ENCODE data around the gene LPCAT3. TPM values are rescaled to one million over a fixed set of nuclear protein-coding genes. Genes with fewer than 3 reads are reported as not detected.

Gene LPCAT3
- total and polyA plus RNA-seq, 5 experiments from 2014 or later = 17.0 to 22.7 (median 18.5) TPM

DNA sequence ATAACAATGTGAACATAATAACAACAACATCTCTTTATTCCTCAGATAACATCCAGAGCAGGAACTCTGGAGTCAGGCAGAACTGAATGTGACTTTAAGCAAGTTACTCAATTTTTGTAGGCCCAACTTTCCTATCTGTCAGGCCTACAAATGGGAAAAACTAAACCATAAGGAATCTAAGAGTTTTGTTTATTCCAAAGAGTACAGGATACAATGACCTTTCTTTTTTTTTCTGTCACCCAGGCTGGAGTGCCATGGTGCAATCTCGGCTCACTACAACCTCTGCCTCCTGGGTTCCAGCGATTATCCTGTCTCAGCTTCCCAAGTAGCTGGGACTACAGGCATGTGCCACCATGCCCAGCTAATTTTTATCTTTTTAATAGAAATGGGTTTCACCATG, 9.4 kb downstream of the LPCAT3 start:
- H3K27me3 Mint-ChIP-seq = no peaks in the 10 kb centered on the region
- no peak for DNase-seq
- no peaks in the 10 kb centered on the region for H3K9me3 Mint-ChIP-seq
- POLR2A ChIA-PET = no interaction called here
- no peak overlapping the region for H3K4me3 Mint-ChIP-seq
- ATAC-seq = no peak
- H3K4me1 Mint-ChIP-seq = peaks cover 16 to 33% (median 24%) of the 10 kb centered on the region in 4 donors
- peak overlapping the region in 1 of 10 donors; percentile 53 for H3K27ac Mint-ChIP-seq
- peaks cover 0 to 61% (median 5%) of the 10 kb centered on the region in 3 donors for H3K36me3 Mint-ChIP-seq

DNA sequence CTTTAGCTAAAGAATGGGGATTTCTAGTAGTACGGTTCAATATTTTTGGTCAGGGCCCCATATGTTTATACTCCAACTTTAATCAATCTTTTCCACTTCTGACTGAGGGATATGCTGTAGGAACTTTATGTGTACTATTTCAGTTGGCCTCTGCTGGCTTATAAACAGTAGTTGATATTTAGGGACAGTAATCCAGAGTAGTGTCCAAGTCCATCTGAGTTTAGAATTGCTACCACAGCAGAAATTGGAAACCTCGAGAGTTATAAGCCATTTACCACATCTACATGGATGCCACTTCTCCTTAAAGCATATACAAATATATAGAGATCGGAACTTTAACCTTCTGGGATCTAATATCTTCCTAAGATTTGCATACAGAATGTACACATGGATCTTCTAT, 11.6 kb downstream of the LPCAT3 start:
- peaks cover 6 to 30% (median 12%) of the 10 kb centered on the region in 4 donors for H3K4me1 Mint-ChIP-seq
- H3K9me3 Mint-ChIP-seq = no peaks in the 10 kb centered on the region
- H3K27me3 Mint-ChIP-seq = no peaks in the 10 kb centered on the region
- H3K36me3 Mint-ChIP-seq = peaks cover 0 to 61% (median 3%) of the 10 kb centered on the region in 3 donors
- H3K4me3 Mint-ChIP-seq = no peak overlapping the region
- ATAC-seq (no peak), DNase-seq (no peak)
- H3K27ac Mint-ChIP-seq = no peak overlapping the region
- POLR2A ChIA-PET = no interaction called here

DNA sequence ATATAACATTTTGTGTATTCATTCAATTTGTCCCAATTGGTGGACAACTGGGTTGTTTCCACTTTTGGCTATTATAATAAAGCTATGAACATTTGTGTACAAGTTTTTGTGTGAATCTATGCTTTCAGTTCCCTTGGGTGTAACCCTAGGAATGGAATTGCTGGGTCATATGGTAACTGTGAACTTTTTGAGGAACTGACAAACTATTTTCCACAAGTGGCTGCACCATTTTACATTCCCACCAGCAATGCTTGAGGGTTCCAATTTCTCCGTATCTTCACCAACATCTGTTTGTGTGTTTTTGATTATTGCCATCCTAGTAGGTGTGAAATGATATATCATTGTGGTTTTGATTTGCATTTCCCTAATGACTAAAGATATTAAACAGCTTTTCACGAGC, 13.0 kb downstream of the LPCAT3 start:
- H3K36me3 Mint-ChIP-seq = peaks cover 0 to 63% (median 5%) of the 10 kb centered on the region in 3 donors
- DNase-seq (no peak), ATAC-seq (no peak)
- H3K27me3 Mint-ChIP-seq = no peaks in the 10 kb centered on the region
- POLR2A ChIA-PET = interaction anchor here (0.6 kb wide), 1 partner anchor 572 kb away, joined by 3 read pairs; no protein-coding TSS in a partner anchor
- H3K27ac Mint-ChIP-seq = peak overlapping the region in 2 of 10 donors; percentile 6 to 12
- no peaks in the 10 kb centered on the region for H3K9me3 Mint-ChIP-seq
- no peak overlapping the region for H3K4me3 Mint-ChIP-seq
- peaks cover 8 to 33% (median 14%) of the 10 kb centered on the region in 4 donors for H3K4me1 Mint-ChIP-seq

DNA sequence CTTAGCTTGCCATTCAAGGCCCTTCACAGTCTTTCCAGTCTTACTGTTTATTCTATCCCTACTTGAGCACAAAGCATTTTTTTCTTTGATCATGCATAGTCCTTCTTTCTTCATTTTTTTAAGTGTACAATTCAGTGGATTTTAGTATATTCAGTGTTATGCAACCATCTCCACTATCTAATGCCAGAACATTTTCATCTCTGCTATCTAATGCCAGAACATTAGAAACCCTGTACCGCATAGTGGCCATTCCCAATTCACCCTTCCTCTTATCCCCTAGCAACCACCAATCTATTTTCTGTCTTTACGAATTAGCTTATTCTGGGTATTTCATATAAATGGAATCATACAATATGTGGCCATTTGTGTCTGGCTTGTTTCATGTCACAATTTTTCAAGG, 13.4 kb downstream of the LPCAT3 start:
- DNase-seq (no peak), ATAC-seq (no peak)
- Mint-ChIP-seq H3K4me3 (no peak overlapping the region), H3K9me3 (no peaks in the 10 kb centered on the region), H3K27me3 (no peaks in the 10 kb centered on the region), H3K27ac (peak overlapping the region in 2 of 10 donors; percentile 0 to 6), H3K4me1 (peaks cover 8 to 31% (median 12%) of the 10 kb centered on the region in 4 donors), H3K36me3 (peaks cover 0 to 61% (median 5%) of the 10 kb centered on the region in 3 donors)
- POLR2A ChIA-PET = interaction anchor here (0.6 kb wide), 1 partner anchor 571 kb away, joined by 3 read pairs; no protein-coding TSS in a partner anchor

DNA sequence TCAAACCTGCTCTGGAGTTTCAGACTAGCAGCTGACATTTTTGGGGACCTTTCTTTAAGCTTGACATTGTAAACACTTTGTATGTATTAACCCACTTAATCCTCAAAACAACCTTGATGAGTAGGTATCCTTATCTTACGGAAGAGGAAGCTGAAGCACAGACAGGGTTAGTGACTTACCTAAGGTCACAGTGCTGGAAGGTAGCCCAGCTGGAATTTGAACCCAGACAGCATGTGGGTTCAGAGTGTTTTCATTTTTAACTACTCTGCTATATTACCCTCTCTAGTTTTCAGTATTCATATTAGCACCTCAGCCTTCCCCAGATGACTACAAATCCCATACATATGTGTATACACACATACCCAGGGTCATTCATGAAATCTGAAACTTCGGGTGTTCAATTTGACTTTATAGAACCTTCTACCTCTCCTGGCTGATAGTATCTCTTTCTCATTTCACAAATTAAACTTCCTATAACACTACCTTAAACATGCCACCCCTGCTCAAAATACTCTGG, 13.9 kb downstream of the LPCAT3 start:
- H3K27me3 Mint-ChIP-seq = no peaks in the 10 kb centered on the region
- H3K9me3 Mint-ChIP-seq = no peaks in the 10 kb centered on the region
- peak overlapping the region in 1 of 10 donors; percentile 0 for H3K27ac Mint-ChIP-seq
- peaks cover 8 to 28% (median 11%) of the 10 kb centered on the region in 4 donors for H3K4me1 Mint-ChIP-seq
- no peak for DNase-seq
- POLR2A ChIA-PET = interaction anchor here (1.1 kb wide), 1 partner anchor 25 kb away, joined by 5 read pairs; no protein-coding TSS in a partner anchor
- ATAC-seq = no peak
- H3K4me3 Mint-ChIP-seq = no peak overlapping the region
- H3K36me3 Mint-ChIP-seq = peaks cover 0 to 59% (median 5%) of the 10 kb centered on the region in 3 donors

DNA sequence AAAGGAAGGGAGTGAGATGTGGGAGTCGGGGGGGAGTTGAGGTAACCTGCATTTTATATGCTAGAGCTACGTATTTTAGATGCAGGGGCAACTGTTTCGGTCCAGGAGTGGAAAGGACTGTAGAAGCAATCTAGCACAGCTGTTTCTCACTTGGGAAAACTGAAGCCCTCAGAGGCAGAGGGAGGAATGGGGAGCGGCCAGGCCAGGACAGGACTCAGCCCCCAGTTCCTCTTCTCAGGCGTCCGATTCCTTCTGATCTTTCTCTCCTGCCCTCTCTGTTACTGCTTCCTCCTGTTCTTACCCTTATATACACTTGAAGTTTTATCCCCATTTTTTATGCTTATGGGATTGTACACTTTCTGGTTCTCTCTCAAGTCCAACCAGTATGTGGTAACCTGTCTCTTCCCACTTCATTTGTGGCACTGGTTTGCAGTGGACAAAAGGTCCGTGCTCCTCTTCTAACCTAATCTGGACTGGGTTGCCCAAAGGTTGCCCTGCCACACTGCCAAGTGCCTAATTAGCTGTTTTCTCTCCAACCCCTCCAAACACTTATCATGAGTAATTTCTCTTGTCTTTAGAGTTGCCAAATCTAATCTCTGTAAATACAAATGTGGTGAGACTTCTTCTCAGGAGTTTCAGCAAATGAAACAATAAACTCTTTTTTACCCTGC, 16.2 kb downstream of the LPCAT3 start:
- Mint-ChIP-seq H3K27ac (peak overlapping the region in 3 of 10 donors; percentile 6 to 68 (median 43)), H3K27me3 (no peaks in the 10 kb centered on the region), H3K9me3 (no peaks in the 10 kb centered on the region), H3K4me3 (no peak overlapping the region), H3K36me3 (peaks cover 0 to 55% (median 5%) of the 10 kb centered on the region in 3 donors), H3K4me1 (peaks cover 4 to 14% (median 7%) of the 10 kb centered on the region in 4 donors)
- POLR2A ChIA-PET = interaction anchor here (1.8 kb wide), 1 partner anchor 16 kb away, joined by 3 read pairs; the partner anchor contains the start of gene LPCAT3
- ATAC-seq (no peak), DNase-seq (no peak)

DNA sequence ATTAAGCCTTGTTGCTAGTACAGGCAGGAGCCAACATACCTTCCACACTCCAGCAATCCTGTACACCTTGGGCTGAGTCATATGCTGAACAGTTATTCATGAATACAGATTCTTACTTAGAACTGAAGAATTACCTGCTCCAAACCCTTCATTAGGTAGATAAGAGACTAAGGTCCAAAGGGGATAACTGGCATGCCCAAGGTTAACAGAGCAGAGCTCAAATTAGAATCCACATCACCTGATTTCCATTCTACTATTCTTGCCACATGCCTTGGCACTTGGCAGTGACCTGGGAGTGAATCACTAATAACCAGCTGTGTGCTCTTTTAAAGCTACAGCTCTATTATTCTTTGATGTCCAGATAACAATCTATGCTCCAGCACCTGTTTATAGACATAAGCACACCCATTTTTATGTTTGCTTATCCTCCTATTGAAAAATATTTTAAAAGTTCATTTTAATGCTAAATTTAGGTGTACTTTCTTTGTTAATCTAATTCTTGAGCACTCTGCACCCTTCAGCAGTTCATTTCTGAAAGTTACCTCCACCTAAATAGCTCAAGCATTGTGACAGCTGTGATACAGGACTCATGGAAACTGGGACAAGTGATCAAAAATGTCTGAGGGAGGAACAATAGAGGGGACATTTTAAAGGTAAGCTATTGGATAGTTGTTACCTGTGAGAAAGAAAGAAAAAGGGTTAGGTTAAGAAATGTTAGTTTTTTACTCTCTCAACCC, 19.4 kb downstream of the LPCAT3 start:
- POLR2A ChIA-PET = interaction anchor here (0.8 kb wide), 1 partner anchor 13 kb away, joined by 5 read pairs; no protein-coding TSS in a partner anchor
- H3K4me3 Mint-ChIP-seq = no peak overlapping the region
- no peaks in the 10 kb centered on the region for H3K9me3 Mint-ChIP-seq
- no peak overlapping the region for H3K27ac Mint-ChIP-seq
- H3K27me3 Mint-ChIP-seq = no peaks in the 10 kb centered on the region
- H3K4me1 Mint-ChIP-seq = peaks cover 7 to 12% (median 9%) of the 10 kb centered on the region in 4 donors
- ATAC-seq = no peak
- DNase-seq = no peak
- peaks cover 4 to 54% (median 7%) of the 10 kb centered on the region in 3 donors for H3K36me3 Mint-ChIP-seq

DNA sequence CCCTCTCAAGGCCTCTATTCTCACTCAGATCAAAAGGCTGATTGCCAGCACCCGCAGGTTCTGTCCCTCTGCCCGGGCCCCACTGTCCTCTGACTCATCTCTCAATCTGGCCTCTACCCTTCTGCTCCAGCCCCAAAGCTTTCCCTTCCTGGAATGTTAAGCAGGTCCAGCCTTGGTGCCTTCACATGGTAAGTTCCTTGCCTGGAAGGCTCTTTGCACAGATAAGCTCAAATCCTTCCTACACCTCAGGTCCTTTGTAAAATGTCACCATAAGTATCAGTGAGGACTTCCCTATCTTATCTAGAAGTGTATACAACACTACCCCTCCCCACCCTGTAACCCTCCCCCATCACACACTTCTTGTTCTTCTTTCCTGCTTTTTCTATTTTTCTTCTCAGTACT, 22.2 kb downstream of the LPCAT3 start:
- peaks cover 2 to 8% (median 4%) of the 10 kb centered on the region in 4 donors for H3K4me1 Mint-ChIP-seq
- POLR2A ChIA-PET = no interaction called here
- ATAC-seq = no peak
- no peaks in the 10 kb centered on the region for H3K27me3 Mint-ChIP-seq
- H3K36me3 Mint-ChIP-seq = peaks cover 4 to 49% (median 6%) of the 10 kb centered on the region in 3 donors
- H3K4me3 Mint-ChIP-seq = no peak overlapping the region
- H3K9me3 Mint-ChIP-seq = no peaks in the 10 kb centered on the region
- no peak for DNase-seq
- H3K27ac Mint-ChIP-seq = peak overlapping the region in 1 of 10 donors; percentile 51

DNA sequence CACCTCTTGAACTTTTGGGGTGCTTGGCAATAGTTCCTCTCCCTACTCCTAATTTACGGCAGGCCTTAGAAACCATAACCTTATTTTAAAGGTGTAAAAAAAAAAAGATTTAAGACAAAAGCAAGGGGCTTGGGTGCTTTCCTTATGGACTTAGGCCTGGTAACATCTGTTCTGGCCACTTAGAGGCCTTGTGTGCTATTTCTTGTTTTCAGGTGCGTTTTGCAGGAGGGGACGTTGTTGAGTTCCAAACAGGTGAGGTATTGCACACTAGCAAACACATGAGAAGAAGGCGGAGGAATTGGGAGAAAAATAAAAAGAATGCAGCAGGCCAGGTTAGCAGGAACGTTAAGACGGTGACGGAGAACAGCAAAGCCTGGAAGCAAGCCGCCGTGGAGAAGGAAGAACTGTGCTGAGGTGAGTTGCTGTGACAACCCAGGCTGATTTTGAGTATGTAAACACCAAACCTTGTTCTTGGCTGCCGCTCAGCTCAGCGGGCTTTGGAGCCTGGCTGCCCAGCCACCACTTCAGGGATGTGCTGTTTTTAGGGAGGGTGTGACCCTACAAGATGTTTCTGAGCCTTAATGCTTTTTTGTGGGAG, 30.2 kb downstream of the LPCAT3 start:
- no peak overlapping the region for H3K27ac Mint-ChIP-seq
- no peak overlapping the region for H3K4me3 Mint-ChIP-seq
- ATAC-seq (no peak), DNase-seq (no peak)
- H3K36me3 Mint-ChIP-seq = peaks cover 0 to 48% (median 7%) of the 10 kb centered on the region in 3 donors
- H3K9me3 Mint-ChIP-seq = no peaks in the 10 kb centered on the region
- H3K4me1 Mint-ChIP-seq = peaks cover 0 to 2% (median 0%) of the 10 kb centered on the region in 4 donors
- POLR2A ChIA-PET = no interaction called here
- no peaks in the 10 kb centered on the region for H3K27me3 Mint-ChIP-seq

DNA sequence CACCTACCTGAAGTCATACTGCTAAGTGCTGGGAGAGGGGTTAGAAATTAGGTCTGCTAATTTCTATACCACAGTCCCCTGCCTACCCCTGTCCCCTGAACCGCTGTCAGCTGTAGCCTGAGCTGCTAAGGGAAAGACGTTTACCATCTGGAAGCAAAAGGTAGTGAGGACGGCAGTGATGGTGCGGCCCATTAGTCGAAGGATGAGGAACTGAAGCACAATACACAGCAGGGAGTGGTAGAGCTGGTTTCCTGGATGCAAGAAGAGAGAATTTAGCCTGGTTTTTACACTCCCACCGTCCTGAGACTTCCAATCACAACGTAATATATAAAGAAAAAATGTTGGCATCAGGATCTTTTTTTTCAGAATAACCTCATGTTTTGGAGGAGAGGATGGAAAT, 35.7 kb downstream of the LPCAT3 start:
- POLR2A ChIA-PET = no interaction called here
- Mint-ChIP-seq H3K4me3 (no peak overlapping the region), H3K27me3 (no peaks in the 10 kb centered on the region), H3K27ac (peak overlapping the region in 2 of 10 donors; percentile 15 to 29), H3K9me3 (no peaks in the 10 kb centered on the region), H3K4me1 (peaks cover 0 to 9% (median 2%) of the 10 kb centered on the region in 4 donors), H3K36me3 (peaks cover 0 to 58% (median 6%) of the 10 kb centered on the region in 3 donors)
- DNase-seq (no peak), ATAC-seq (no peak)

DNA sequence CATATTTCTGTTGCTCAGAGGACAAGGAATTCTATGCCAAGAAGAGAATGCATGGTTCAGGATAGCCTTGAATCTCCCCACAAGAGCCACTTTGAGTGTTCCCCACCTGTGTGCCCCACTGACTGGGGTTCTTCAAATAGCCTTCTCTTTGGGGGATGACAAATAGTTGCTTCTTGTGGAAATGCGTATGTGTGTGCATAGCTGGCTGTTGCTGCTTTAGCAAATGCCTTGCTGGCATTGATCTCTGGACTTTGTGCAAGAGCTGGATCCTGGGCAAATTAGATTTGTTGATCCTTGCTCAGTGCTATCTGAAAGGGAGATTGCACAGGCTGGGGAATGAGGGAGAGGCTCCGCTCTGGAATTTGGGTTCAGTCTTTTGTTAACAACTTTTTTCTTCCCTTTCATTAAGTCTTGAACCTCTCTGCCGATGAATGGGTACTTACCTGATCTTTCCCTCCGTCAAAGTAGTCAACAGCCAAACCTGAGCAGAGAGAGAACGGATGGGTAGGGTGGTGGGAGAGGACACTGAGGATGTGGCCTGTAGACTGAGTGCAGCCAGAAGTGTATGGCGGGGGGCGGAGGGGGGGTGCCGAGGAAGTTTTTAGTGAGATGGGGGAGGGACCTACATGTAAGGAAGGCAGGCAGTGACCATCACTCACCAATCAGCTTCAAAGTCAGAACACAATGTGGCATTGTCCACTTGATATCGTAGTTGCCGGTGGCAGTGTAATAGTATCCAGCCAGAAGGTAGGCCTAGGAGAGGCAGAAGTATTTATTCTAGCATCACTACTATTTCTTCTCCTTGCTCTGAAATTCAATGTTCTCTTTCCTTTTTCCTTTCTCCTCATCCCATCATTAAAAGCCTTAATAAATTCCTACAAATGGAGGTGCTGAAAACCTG, 36.9 kb downstream of the LPCAT3 start:
- Mint-ChIP-seq H3K4me3 (no peak overlapping the region), H3K36me3 (peaks cover 0 to 62% (median 6%) of the 10 kb centered on the region in 3 donors), H3K4me1 (peaks cover 0 to 9% (median under 1%) of the 10 kb centered on the region in 4 donors), H3K9me3 (no peaks in the 10 kb centered on the region), H3K27ac (peak overlapping the region in 7 of 10 donors; percentile 29 to 62 (median 43)), H3K27me3 (no peaks in the 10 kb centered on the region)
- DNase-seq = no peak
- POLR2A ChIA-PET = no interaction called here
- ATAC-seq = no peak

Data from naive thymus-derived CD8-positive, alpha-beta T cell (primary cell).